ENCODE results near the gene GAS5. TPM values are rescaled to one million over a fixed set of nuclear protein-coding genes. Genes with fewer than 3 reads are reported as not detected.

Gene GAS5
- 280 to 338 TPM (median 292 TPM) in 5 replicates for total RNA-seq (2022; extraction: Qiagen RNA extraction; ENCODE audit: low read depth)

DNA sequence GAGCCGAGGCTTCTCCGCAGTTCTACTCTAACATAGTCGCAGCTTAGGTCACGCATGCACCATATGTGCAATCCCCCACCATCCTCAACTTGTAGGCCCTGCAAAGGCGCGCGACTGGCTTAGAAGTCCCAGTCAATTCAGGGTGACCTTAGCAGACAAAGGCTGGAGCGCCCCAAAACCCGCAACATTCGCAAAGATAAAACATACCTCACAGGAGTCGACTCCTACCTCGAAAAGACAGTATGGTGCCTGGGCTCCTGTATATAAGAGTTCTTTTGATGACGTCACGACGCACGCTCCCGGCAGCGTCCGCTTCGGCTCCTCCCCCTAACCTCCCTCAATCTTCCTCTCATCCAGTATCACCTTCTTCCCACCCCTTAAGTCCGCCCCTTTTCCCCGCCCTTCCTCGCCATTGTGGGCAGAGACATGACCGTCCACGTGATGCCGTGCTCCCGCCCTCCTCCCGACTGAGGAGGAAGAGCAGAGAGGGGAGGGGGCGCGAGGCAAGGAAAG is at the start of gene GAS5:
Gene GAS5 (minus strand): TSS at position 237 of the 513 bp plus-strand sequence.

DNA sequence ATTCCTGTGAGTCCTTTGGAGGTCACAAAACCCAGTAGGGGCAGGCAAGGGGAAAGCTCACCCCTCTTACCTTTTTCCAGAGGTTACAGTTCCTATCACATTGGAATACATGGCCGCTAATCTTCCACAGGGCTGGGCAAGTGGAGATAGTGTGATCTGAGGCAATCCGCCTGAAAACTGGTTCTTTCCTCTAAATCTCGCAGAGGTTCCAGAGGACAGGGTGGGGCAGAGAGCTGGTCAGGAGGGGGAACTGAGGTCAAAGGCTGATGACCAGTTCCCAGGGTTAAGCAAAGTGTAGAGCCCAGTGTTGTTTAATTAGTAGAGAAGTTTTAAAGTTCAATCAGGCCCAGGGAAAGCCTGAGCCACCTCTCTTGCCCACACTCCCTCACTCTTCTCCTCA is 49.4 kb upstream of the GAS5 start, which contains the start of gene SERPINC1:
Gene SERPINC1 (minus strand): TSS at position 179 of the 400 bp plus-strand sequence. CDS start 68 bp downstream, at position 111.

DNA sequence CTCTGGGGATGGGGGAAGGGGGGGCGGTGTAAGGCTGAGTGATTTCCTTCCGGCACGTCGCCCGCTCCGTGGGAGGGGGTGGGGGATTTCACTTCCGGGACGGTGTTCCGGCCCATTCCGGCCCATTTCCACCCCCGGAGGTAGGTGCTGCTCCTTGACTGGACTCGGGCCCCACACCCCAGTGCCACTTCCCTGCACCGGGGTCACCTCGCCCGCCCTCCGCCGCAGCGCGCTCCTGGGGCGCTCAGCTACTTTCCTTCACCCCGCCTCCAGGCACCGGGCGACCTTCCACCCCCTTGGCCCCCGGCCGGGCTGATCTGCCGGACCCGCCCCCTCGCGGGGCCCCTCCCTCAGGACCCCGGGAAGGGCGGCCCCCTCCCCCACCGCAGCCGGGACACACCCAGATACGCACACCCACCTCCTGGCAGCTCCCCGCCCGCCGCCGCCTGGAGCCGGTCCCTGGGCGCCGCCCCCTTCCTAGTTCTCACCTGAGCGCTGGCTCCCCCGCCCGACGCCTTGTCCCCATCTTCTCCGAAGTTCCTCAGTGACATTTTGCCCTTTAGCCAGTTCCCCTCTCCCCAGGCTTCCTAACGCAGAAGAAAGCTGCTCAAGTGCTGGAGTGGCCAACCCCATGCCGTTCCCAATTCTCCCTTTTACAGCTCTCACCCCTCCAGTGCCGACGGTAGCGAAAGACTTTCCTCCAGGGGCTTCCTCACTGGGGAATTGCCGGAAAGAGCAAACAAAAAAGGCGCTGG is 654 bp upstream of the GAS5 start, which contains the start of gene ZBTB37:
Gene ZBTB37 (plus strand): TSS at position 115 of the 755 bp plus-strand sequence. CDS start 1,846 bp downstream, outside the sequence.

DNA sequence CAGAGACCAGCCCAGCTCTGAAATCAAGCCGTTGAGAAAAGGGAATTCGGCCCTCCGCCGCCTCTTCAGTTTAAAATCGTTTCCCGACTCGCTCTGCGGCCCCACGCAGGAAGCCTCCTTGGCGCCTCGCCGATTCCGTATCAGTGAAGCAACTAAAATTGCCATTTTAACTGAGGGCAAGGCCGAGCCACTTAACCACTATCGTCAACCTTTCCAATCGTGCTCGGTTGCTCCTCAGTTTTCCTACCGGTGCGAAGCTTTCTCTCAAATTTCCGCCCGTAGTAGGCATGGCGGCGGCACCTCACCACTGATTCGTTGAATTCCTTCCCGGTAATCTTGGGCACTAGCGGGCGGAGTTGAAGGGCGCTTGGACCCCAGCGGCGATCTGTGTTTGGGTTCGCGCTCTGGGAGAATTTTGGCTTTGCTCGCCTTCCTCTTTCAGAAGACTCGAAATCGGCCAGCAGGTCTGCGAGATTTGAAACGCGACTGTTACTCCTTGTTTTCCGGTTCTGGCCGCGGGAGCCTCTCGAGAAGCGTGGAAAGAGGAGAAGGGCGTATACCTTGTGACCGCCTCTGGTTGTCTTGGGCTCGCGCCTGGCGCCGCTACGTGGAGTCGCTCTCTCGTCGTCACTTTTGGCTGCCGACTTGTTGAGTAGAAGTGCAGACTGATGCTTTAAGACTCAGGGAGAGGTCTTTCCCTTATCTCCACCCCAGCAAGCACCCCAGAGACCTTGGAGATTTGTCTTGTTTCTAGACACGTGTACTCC is 43.3 kb downstream of the GAS5 start, which contains the start of the genes CENPL and DARS2:
Gene CENPL (minus strand): TSS at position 569 of the 767 bp plus-strand sequence. CDS start 13,584 bp downstream, outside the sequence.
Gene DARS2 (plus strand): TSS at position 359 of the 767 bp plus-strand sequence. CDS start 557 bp downstream, outside the sequence.

Other genes with a start within 250 kb of the GAS5 start
- not detected in 5 replicates for gene TEX50, start 232.7 kb downstream of the GAS5 start, total RNA-seq (2022; extraction: Qiagen RNA extraction; ENCODE audit: low read depth)
- gene ANKRD45, start 198.1 kb downstream of the GAS5 start, total RNA-seq (2022; extraction: Qiagen RNA extraction; ENCODE audit: low read depth): 0.13 to 0.34 TPM (median 0.30 TPM) in 3 of 5 replicates, not detected in the others
- gene KLHL20, start 153.0 kb downstream of the GAS5 start, total RNA-seq (2022; extraction: Qiagen RNA extraction; ENCODE audit: low read depth): 9.5 to 13.9 TPM (median 12.3 TPM) in 5 replicates
- gene DARS2, start 43.3 kb downstream of the GAS5 start, total RNA-seq (2022; extraction: Qiagen RNA extraction; ENCODE audit: low read depth): 34.3 to 45.3 TPM (median 42.5 TPM) in 5 replicates
- gene CENPL, start 43.1 kb downstream of the GAS5 start, total RNA-seq (2022; extraction: Qiagen RNA extraction; ENCODE audit: low read depth): 9.2 to 14.8 TPM (median 13.2 TPM) in 5 replicates
- 0.73 to 1.5 TPM (median 1.1 TPM) in 5 replicates for gene ZBTB37, start 391 bp upstream of the GAS5 start, total RNA-seq (2022; extraction: Qiagen RNA extraction; ENCODE audit: low read depth)
- gene SERPINC1, start 49.3 kb upstream of the GAS5 start, total RNA-seq (2022; extraction: Qiagen RNA extraction; ENCODE audit: low read depth): 0.16 to 0.35 TPM (median 0.17 TPM) in 4 of 5 replicates, not detected in the other
- gene RC3H1, start 154.4 kb upstream of the GAS5 start, total RNA-seq (2022; extraction: Qiagen RNA extraction; ENCODE audit: low read depth): 5.5 to 9.3 TPM (median 6.1 TPM) in 5 replicates